Measurements from ENCODE around the gene FKBP4. TPM values are rescaled to one million over a fixed set of nuclear protein-coding genes. Genes with fewer than 3 reads are reported as not detected.

The FKBP4 gene
- total RNA-seq, 1 experiment from 2014 or later: 162 TPM

DNA sequence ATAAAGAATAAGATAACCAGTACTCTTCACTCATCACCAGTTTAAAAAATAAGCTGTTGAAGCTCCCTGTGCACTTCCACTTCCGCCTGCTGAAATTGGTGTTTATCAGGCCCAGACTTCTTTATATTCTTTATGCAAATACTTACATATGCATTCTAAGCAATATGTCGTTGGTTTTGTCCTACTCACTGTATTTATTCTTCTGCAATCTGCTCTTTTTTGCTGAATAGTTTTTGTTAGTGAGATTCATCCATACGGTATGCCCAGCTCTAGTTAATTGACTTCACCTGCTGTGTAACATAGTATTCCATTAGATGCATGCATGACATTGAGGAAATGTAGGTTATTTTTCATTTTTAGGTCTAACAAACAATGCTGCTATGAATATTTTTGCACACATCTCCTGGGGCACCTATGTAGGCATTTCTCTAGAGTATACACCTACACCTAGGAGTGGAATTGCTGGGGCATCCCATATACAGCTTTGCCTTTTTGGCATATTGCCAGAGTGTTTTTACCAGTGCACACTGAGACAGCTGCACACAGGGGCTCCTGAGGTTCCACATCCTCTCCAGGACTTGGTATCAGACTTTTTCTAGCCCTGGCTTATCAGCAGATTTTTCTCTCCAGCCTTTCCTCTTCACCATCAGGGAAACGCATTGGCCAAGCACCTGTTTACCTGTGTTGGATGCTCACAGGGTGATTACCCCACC is 41.1 kb downstream of the FKBP4 start:
- H2AFZ ChIP-seq (ENCODE audit: low read length): no peak overlapping the region
- no TSS peak for BruUV-seq (replicated peaks)
- H3K36me3 ChIP-seq (ENCODE audit: low read depth, low read length): no peaks in the 10 kb centered on the region
- H3K79me2 ChIP-seq (ENCODE audit: low read length): no peaks in the 10 kb centered on the region
- H3K27ac ChIP-seq (ENCODE audit: low read length): no peak overlapping the region
- ChIA-PET CTCF (no interaction called here), POLR2A (ENCODE audit: unreplicated experiment) (no interaction called here)
- H3K27me3 ChIP-seq (ENCODE audit: low read length): no peaks in the 10 kb centered on the region
- TF ChIP-seq, protein P1, sequence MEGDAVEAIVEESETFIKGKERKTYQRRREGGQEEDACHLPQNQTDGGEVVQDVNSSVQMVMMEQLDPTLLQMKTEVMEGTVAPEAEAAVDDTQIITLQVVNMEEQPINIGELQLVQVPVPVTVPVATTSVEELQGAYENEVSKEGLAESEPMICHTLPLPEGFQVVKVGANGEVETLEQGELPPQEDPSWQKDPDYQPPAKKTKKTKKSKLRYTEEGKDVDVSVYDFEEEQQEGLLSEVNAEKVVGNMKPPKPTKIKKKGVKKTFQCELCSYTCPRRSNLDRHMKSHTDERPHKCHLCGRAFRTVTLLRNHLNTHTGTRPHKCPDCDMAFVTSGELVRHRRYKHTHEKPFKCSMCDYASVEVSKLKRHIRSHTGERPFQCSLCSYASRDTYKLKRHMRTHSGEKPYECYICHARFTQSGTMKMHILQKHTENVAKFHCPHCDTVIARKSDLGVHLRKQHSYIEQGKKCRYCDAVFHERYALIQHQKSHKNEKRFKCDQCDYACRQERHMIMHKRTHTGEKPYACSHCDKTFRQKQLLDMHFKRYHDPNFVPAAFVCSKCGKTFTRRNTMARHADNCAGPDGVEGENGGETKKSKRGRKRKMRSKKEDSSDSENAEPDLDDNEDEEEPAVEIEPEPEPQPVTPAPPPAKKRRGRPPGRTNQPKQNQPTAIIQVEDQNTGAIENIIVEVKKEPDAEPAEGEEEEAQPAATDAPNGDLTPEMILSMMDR (conservative IDR thresholded peaks at IDR 0.05; ENCODE audit: low read depth, low read length): no peak
- TF ChIP-seq EZH2 (IDR thresholded peaks at IDR 0.05; ENCODE audit: low read length, unreplicated experiment) (no peak), EZH2phosphoT487 (IDR thresholded peaks at IDR 0.05; ENCODE audit: borderline replicate concordance, low read length) (no peak)
- ATAC-seq (no peak), DNase-seq (no peak)
- H3K9me3 ChIP-seq (ENCODE audit: low read length): no peaks in the 10 kb centered on the region
- H3K9ac ChIP-seq (ENCODE audit: low read length): no peak overlapping the region
- no peaks in the 10 kb centered on the region for H3K4me1 ChIP-seq (ENCODE audit: insufficient read depth, low read length)
- no peak overlapping the region for H3K4me2 ChIP-seq (ENCODE audit: low read length)
- no peaks in the 10 kb centered on the region for H4K20me1 ChIP-seq (ENCODE audit: low read length)
- intact Hi-C loops (cut with micrococcal nuclease): no loop called here
- H3K4me3 ChIP-seq (ENCODE audit: low read length): no peak overlapping the region
- no peaks in the 10 kb centered on the region for H3K9me2 ChIP-seq (replicated peaks; ENCODE audit: low read length)
- no peaks in the 10 kb centered on the region for H3F3A ChIP-seq (ENCODE audit: low read length, unreplicated experiment)

DNA sequence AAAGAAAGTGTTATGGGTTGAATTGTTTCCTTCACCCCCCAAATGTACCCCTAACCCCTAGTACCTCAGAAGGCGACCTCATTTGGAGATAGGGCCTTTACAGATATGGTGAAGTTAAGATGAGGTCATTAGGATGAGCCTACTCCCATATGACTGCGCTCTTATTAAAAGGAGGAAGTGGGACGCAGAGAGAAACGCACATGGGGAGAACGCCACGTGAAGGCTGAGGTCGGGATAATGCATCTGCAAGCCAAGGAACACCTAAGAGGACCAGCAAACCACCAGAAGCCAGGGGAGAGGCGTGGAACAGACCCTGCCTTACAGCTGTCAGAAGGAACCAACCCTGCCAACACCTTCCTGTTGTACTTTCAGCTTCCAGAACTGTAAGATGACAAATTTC is 41.8 kb downstream of the FKBP4 start:
- no peaks in the 10 kb centered on the region for H3K79me2 ChIP-seq (ENCODE audit: low read length)
- ChIA-PET CTCF (no interaction called here), POLR2A (ENCODE audit: unreplicated experiment) (no interaction called here)
- intact Hi-C loops (cut with micrococcal nuclease): no loop called here
- no peaks in the 10 kb centered on the region for H3F3A ChIP-seq (ENCODE audit: low read length, unreplicated experiment)
- no peaks in the 10 kb centered on the region for H3K27me3 ChIP-seq (ENCODE audit: low read length)
- ATAC-seq: no peak
- no peaks in the 10 kb centered on the region for H3K4me1 ChIP-seq (ENCODE audit: insufficient read depth, low read length)
- H3K4me2 ChIP-seq (ENCODE audit: low read length): no peak overlapping the region
- TF ChIP-seq EZH2phosphoT487 (IDR thresholded peaks at IDR 0.05; ENCODE audit: borderline replicate concordance, low read length) (no peak), EZH2 (IDR thresholded peaks at IDR 0.05; ENCODE audit: low read length, unreplicated experiment) (no peak)
- TF ChIP-seq, protein P1 (conservative IDR thresholded peaks at IDR 0.05; ENCODE audit: low read depth, low read length): no peak
- no peaks in the 10 kb centered on the region for H3K9me2 ChIP-seq (replicated peaks; ENCODE audit: low read length)
- DNase-seq: no peak
- no peaks in the 10 kb centered on the region for H3K36me3 ChIP-seq (ENCODE audit: low read depth, low read length)
- H3K27ac ChIP-seq (ENCODE audit: low read length): no peak overlapping the region
- no peak overlapping the region for H3K9ac ChIP-seq (ENCODE audit: low read length)
- H3K4me3 ChIP-seq (ENCODE audit: low read length): no peak overlapping the region
- no peaks in the 10 kb centered on the region for H3K9me3 ChIP-seq (ENCODE audit: low read length)
- no peaks in the 10 kb centered on the region for H4K20me1 ChIP-seq (ENCODE audit: low read length)
- no TSS peak for BruUV-seq (replicated peaks)
- no peak overlapping the region for H2AFZ ChIP-seq (ENCODE audit: low read length)

DNA sequence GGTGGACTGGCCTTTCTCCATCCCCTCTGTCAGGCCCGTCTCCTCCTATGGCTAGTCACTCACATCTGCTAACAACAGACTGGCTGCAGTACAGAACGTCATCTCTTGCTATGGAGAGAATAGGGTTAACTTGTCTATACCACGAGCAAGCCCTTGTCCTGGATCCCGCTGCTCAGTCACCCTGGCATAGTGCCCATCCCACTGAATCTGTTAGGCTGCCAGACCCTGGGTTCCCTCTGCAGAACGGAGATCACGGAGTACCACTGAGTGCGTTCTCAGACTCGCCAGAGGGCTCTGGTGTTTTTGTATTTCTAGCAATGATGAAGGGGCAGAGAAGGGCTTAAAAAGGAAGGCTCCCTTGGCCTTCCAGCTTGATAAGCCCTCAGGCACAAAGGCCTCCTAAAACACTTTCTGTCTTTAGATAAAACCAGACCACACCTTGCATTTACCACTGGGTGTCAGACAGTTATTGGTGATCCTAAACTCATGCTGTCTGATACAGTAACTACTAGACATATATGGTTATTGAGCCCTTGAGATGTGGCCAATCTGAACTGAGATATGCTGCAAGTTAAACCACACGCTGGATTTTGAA is 46.4 kb downstream of the FKBP4 start:
- TF ChIP-seq EZH2phosphoT487 (IDR thresholded peaks at IDR 0.05; ENCODE audit: borderline replicate concordance, low read length): no peak
- no TSS peak for BruUV-seq (replicated peaks)
- H4K20me1 ChIP-seq (ENCODE audit: low read length): no peaks in the 10 kb centered on the region
- no peak overlapping the region for H3K27ac ChIP-seq (ENCODE audit: low read length)
- no peaks in the 10 kb centered on the region for H3K4me1 ChIP-seq (ENCODE audit: insufficient read depth, low read length)
- H3K4me2 ChIP-seq (ENCODE audit: low read length): no peak overlapping the region
- no peak for DNase-seq
- no peak overlapping the region for H3K4me3 ChIP-seq (ENCODE audit: low read length)
- H3K36me3 ChIP-seq (ENCODE audit: low read depth, low read length): no peaks in the 10 kb centered on the region
- ATAC-seq: no peak
- H3K27me3 ChIP-seq (ENCODE audit: low read length): no peaks in the 10 kb centered on the region
- ChIA-PET POLR2A (ENCODE audit: unreplicated experiment) (no interaction called here), CTCF (no interaction called here)
- H3K9me2 ChIP-seq (replicated peaks; ENCODE audit: low read length): no peaks in the 10 kb centered on the region
- no peak overlapping the region for H2AFZ ChIP-seq (ENCODE audit: low read length)
- no peaks in the 10 kb centered on the region for H3K79me2 ChIP-seq (ENCODE audit: low read length)
- no peaks in the 10 kb centered on the region for H3K9me3 ChIP-seq (ENCODE audit: low read length)
- no peaks in the 10 kb centered on the region for H3F3A ChIP-seq (ENCODE audit: low read length, unreplicated experiment)
- H3K9ac ChIP-seq (ENCODE audit: low read length): no peak overlapping the region
- intact Hi-C loops (cut with micrococcal nuclease): no loop called here
